ENCODE data around the gene ZNF576. TPM values are rescaled to one million over a fixed set of nuclear protein-coding genes. Genes with fewer than 3 reads are reported as not detected.
A peak's percentile ranks its signal among the peaks of the same experiment; 100 is the strongest.

Gene ZNF576
- total and polyA plus RNA-seq, 9 of the 15 experiments (the other 6 are each of a cell fraction or from before 2014, with no cell fraction given): 6.8 to 18.2 (median 12.2) TPM

DNA sequence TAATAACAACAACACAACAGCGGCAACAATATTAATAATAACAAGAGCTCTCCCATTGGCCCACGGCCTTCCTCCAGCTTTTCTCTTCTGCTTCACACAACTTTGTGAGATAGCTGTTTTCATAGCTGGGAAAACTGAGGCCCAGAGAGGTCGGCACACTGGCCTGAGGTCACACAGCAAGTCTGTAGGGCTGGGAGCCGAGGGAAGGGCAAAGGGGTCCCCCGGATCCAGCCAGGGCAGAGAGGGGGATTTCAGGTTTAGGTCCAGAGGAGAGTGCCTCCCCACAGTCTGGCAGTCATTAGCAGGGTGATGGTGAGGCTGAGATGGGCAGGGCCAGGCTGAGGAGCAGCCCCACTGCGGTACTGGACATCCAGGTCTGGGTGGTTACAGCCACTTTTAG, 52.2 kb downstream of the ZNF576 start:
- TF ChIP-seq BCOR (IDR thresholded peaks at IDR 0.05): peak; percentile 79
- peak in 1 of 2 experiments; percentile 39; a peak in 1 of 4 replicates for TF ChIP-seq KDM1A (IDR thresholded peaks at IDR 0.05)
- TF ChIP-seq RCOR1 (IDR thresholded peaks at IDR 0.05; ENCODE audit: borderline replicate concordance in 1 of 2, low read depth in 2 of 2, low read length in 2 of 2): 0 out of 4 replicates have a peak, but pooled peaks of 1 of the 2 experiments have one; percentile 12
- no peak for TF ChIP-seq ZC3H4 (CRISPR knock-in tag; IDR thresholded peaks at IDR 0.05; ENCODE audit: borderline replicate concordance)
- TF ChIP-seq, protein P1, sequence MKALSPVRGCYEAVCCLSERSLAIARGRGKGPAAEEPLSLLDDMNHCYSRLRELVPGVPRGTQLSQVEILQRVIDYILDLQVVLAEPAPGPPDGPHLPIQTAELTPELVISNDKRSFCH (CRISPR knock-in tag; IDR thresholded peaks at IDR 0.05): no peak
- TF ChIP-seq, protein P1 (tag; IDR thresholded peaks at IDR 0.05): no peak
- peak; percentile 50; the same call in 1 of the 2 replicates for TF ChIP-seq ADNP (tag; IDR thresholded peaks at IDR 0.05)
- peak; percentile 61 for TF ChIP-seq RBM25 (IDR thresholded peaks at IDR 0.05; ENCODE audit: low read depth, low read length, severe bottlenecking)
- peak; percentile 68 for TF ChIP-seq ZFP36 (IDR thresholded peaks at IDR 0.05; ENCODE audit: low read depth, low read length, partially characterized antibody)
- TF ChIP-seq TBL1XR1 (IDR thresholded peaks at IDR 0.05; ENCODE audit: low read length in 2 of 2): no peak
- TF ChIP-seq RBM39 (optimal IDR thresholded peaks at IDR 0.05; ENCODE audit: low read depth, low read length): no peak
- TF ChIP-seq NR3C1 (CRISPR knock-in tag; IDR thresholded peaks at IDR 0.05): no peak
- H3K79me2 ChIP-seq (ENCODE audit: control insufficient read depth, insufficient read depth, low read length): no peaks in the 10 kb centered on the region
- H3K36me3 ChIP-seq (ENCODE audit: control insufficient read depth, insufficient read depth, low read length): peaks cover 15% of the 10 kb centered on the region; the same call in 2 of the 3 replicates
- FAIRE-seq (no peak), ATAC-seq (no peak), DNase-seq (ENCODE audit: extremely low read depth in 1 of 4, low spot score in 3 of 4) (no peak)
- 77% methylated on average over 6 of the region's 6 CpGs for WGBS (ENCODE audit: insufficient coverage, low coverage, missing lambda C conversion rate)
- H2AFZ ChIP-seq (ENCODE audit: low read depth, low read length): no peak overlapping the region
- no TSS peak for BruUV-seq (replicated peaks)
- H3K9me1 ChIP-seq (ENCODE audit: control insufficient read depth, insufficient read depth, low read length): no peaks in the 10 kb centered on the region
- H4K20me1 ChIP-seq (replicated peaks; ENCODE audit: control insufficient read depth, insufficient read depth, low read length): no peaks in the 10 kb centered on the region
- H3K9ac ChIP-seq (ENCODE audit: insufficient read depth in 1 of 2, low read depth in 2 of 2, low read length in 2 of 2): no peak overlapping the region
- POLR2A ChIA-PET: interaction anchor here (0.7 kb wide), 1 partner anchor 102 kb away, joined by 3 read pairs; no protein-coding TSS in a partner anchor
- H3K9me3 ChIP-seq (replicated peaks; ENCODE audit: control insufficient read depth, insufficient read depth, low read depth, low read length): no peaks in the 10 kb centered on the region; the same call in 1 of the 2 replicates
- CTCF ChIA-PET (ENCODE audit: low intra/inter-chr PET ratio): no interaction called here
- no peak overlapping the region for H3K4me2 ChIP-seq (ENCODE audit: insufficient read depth, low read length)
- in situ Hi-C loops (cut with MboI): no loop called here
- intact Hi-C loops (cut with micrococcal nuclease): no loop called here
- H3K27me3 ChIP-seq (ENCODE audit: control insufficient read depth in 2 of 2, insufficient read depth in 2 of 2, low read length in 2 of 2): no peaks in the 10 kb centered on the region
- peaks cover 0 to 3% of the 10 kb centered on the region in 2 experiments; a peak in 1 of 5 replicates for H3K4me1 ChIP-seq (replicated peaks in 1 of 2; ENCODE audit: control insufficient read depth in 2 of 2, insufficient read depth in 2 of 2, low read length in 2 of 2)
- H3K4me3 ChIP-seq: no peak overlapping the region
- H3K27ac ChIP-seq (ENCODE audit: extremely low read depth, low read depth, low read length): no peak overlapping the region
